Astrocyte (in vitro differentiated cells and primary cell): Measurements from ENCODE around the gene ALDH16A1.

Experiments used
- EZH2 ChIP-seq: IDR thresholded peaks from 2 replicates; pipeline ENCODE4 v1.6.1; 2012; ENCODE audit warnings: mild to moderate bottlenecking, low read length, inconsistent platforms; ENCODE audit not compliant: insufficient read depth
- TF ChIP-seq, protein P1 (sequence below): IDR thresholded peaks from 2 replicates; pipeline ENCODE4 v1.5.1; 2011; ENCODE audit warnings: low read depth, mild to moderate bottlenecking, inconsistent platforms, low read length, moderate library complexity; ENCODE audit not compliant: insufficient read depth

DNA sequence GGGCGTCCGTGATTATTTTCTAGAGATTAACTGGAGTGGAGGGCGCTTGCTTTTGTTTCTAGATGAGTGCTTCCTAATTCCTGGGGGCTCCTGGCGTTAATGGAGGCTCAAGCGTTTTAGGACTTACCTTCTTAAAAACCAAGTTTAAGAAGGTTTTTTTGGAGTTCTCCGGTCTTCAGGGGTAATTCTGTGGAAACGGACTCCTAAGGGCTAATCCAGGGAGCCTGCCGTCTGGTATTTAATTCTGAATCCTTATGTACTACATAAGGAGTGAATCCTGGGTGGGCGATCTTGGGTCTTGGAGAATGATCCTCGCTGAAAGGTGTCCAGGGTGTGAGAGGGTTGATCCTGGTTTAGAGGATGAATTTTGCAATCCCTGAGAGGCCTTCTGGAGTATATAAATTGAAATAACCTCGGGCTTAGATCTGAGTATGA, 43.6 kb downstream of the ALDH16A1 start:
- TF ChIP-seq, protein P1, sequence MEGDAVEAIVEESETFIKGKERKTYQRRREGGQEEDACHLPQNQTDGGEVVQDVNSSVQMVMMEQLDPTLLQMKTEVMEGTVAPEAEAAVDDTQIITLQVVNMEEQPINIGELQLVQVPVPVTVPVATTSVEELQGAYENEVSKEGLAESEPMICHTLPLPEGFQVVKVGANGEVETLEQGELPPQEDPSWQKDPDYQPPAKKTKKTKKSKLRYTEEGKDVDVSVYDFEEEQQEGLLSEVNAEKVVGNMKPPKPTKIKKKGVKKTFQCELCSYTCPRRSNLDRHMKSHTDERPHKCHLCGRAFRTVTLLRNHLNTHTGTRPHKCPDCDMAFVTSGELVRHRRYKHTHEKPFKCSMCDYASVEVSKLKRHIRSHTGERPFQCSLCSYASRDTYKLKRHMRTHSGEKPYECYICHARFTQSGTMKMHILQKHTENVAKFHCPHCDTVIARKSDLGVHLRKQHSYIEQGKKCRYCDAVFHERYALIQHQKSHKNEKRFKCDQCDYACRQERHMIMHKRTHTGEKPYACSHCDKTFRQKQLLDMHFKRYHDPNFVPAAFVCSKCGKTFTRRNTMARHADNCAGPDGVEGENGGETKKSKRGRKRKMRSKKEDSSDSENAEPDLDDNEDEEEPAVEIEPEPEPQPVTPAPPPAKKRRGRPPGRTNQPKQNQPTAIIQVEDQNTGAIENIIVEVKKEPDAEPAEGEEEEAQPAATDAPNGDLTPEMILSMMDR = no peak
- TF ChIP-seq EZH2 = no peak
